GM12892 (cell line): Measurements from ENCODE around the gene LAMC2.

ENCODE experiments used
- POLR2A ChIP-seq: IDR thresholded peaks from 2 replicates; pipeline ENCODE4 v1.6.1; 2011; ENCODE audit warnings: low read depth, low read length, control low read depth
- POLR2AphosphoS5 ChIP-seq: IDR thresholded peaks from 2 replicates; pipeline ENCODE4 v1.6.1; 2011; ENCODE audit warnings: low read depth, low read length, control low read depth

- TF ChIP-seq POLR2AphosphoS5 (no peak), POLR2A (no peak)
These were observed 107.8 kb downstream of the LAMC2 start for GRCh38 chr1:183293876-183294275.
